PC-3 (cell line): ENCODE measurements around the gene SERGEF.

Source experiments
- CTCF ChIP-seq: fragments of 300-600 bp; sonication (generic); conservative IDR thresholded peaks from 2 replicates; pipeline ENCODE4 v1.5.1; 2017; ENCODE audit warnings: antibody characterized with exemption, low read depth, mild to moderate bottlenecking, low read length
- EZH2 ChIP-seq: fragments of 300-600 bp; sonication (generic); IDR thresholded peaks from one replicate; pipeline ENCODE4 v1.6.1; 2017; ENCODE audit warnings: antibody characterized with exemption, mild to moderate bottlenecking, low read length; ENCODE audit not compliant: unreplicated experiment
- EZH2phosphoT487 ChIP-seq: fragments of 300-600 bp; sonication (generic); IDR thresholded peaks from 2 replicates; pipeline ENCODE4 v1.6.1; 2018; ENCODE audit warnings: mild to moderate bottlenecking, antibody characterized with exemption, low read length, borderline replicate concordance

GRCh38 chr11:17773674-17774073, 239.2 kb downstream of the SERGEF start:
- TF ChIP-seq CTCF = no peak
- TF ChIP-seq EZH2 = no peak
- no peak for TF ChIP-seq EZH2phosphoT487
